Right hindlimb (tissue), 1 donor: ENCODE data around the gene LDLRAD4.
"Not testable (repeated sequence)": the region's sequence is repeated elsewhere in the genome, so short reads cannot be mapped to it uniquely, and the experiment has no call there.

Experiments
- DNase-seq: peaks from one replicate; pipeline ENCODE4 v3.0.0-alpha.2; 2018

LDLRAD4 gene

DNA sequence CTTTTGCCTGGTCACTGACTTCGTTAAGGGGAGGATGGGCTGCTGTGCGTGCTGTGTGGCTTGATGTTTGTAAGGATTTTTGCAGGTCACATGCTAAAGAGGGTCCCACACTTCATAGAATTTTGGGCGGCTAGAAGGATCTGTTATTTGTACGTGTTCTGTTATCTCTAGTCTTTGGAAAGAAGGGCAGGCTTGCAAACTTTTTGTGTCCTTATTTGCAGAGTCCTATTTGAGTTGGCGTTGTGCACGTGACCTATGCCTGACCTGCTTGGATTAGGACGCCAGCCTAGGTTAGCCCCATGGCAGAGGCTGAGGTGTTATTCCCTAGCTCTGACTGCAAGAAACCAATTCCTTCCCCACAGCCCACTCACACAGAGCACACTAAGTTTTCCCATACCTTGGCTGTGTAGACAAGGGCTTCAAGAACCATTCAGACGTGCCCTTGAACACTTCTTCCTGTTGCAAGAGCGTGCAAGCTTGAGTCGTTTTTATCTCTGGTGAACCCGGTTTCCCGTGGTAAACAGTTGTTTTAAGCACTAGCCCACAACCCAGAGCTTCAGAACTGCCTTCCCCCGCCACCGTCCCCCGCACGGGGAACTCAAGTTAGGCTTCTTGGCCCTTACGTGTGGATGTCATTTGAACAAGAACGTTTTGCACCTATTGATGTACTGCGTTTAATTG lies 94.6 kb downstream of the LDLRAD4 start:
- DNase-seq: no peak

- DNase-seq: no peak
Measured at GRCh38 chr18:13315000-13315399, 96.4 kb downstream of the LDLRAD4 start.

DNA sequence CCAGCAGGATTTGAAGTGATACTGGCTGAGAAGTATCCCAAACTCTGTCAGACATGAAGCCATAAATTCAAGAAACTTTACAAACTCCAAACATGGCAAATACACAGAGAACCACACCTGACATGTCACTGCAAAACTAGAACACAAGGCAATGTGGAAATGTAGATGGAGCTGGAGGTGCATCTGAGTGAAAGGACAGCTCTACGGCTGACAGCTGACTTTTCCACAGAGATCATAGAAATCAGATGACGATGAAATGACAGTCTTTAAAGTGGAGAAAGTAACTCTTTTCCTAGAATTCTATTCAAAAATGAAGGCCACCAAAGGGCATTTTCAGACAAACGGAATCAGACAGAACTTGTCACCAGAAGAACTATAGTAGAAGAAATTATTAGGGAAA lies 97.5 kb downstream of the LDLRAD4 start:
- no peak for DNase-seq

DNA sequence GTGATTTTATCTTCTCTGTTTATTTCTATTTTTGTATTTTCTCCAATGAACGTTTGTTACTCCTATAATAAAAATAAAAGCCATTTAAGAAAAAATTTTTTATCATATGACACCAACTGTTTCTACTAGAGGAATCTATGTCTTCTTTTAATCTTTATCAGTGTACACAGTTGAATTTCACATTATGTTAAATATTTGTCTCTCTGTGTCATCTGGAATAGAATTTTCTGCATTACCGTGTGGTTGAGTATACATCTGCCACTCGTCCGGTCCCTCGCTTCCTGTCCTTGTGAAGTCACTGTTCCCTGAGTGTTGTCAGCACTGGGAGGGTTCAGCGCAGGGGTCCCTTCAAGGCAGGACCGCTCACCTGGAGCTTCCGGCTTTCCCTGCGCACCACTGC lies 99.2 kb downstream of the LDLRAD4 start:
- DNase-seq: no peak

DNA sequence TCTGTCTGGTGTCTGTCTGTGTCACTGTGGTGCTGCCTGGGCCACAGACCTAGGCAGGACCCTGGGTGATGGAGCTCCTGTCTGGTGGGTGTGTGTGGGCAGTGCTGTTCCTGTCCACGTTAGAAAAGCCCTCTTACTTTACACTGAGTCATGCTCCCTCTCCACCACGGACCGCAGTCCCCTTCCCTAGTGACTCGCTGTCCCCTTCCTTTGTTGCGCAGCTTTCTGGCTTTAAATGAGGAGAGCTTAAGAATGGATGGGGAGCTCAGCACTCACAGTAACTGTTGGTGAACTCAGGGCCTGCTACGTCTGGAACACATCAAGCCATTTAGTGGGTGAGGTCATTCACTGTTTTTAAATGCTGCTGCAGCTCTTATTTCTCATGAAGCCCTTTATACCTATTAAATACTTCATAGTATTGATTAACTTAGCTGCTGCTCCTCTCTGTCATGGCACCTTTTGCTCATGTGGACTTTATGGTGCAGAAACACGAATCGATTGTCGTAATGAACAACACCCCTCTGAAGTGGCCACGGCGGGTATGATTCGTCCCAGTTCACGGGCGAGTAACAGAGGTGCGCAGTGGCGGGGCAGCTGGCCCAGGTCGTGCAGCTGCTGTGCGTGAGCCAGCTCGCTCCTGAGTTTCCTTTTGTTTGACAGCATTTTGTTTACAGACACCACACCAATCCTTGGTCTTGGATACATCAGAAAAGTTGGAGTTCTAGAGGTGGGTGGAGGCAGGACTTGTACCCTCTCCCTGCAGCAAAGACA lies 100.4 kb downstream of the LDLRAD4 start:
- no peak for DNase-seq

- DNase-seq: no peak
Measured at GRCh38 chr18:13319629-13320028, 101.1 kb downstream of the LDLRAD4 start.

GRCh38 chr18:13320096-13320495 lies 101.5 kb downstream of the LDLRAD4 start:
- no peak for DNase-seq

DNA sequence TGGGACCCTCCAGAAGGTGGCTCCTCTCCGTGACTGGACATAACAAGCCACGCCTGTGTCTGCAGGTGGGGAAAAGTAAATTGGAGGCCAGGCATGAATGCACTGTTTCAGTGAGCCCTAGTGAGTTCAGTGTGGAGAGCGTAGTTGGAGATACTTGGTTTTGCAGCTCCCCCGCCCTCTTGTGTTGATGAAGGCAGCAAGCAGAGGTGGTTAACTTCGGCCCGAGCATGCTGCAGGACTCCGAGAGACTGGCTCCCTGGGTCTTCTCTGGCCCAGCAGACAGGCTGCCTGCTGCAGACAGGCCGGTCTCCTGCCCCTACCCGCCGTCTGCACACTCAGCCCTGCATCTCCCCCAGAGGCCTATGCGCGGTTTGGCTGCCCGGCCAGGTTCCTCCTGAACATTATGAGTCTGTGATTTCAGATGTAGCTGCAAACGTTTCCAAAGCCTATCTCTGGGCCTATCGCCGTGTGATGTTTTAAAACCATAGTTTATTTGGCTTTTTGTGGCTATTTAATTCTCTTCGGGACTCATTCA lies 102.4 kb downstream of the LDLRAD4 start:
- DNase-seq: no peak

- DNase-seq: no peak
Measured at GRCh38 chr18:13321923-13322322, 103.4 kb downstream of the LDLRAD4 start.

DNA sequence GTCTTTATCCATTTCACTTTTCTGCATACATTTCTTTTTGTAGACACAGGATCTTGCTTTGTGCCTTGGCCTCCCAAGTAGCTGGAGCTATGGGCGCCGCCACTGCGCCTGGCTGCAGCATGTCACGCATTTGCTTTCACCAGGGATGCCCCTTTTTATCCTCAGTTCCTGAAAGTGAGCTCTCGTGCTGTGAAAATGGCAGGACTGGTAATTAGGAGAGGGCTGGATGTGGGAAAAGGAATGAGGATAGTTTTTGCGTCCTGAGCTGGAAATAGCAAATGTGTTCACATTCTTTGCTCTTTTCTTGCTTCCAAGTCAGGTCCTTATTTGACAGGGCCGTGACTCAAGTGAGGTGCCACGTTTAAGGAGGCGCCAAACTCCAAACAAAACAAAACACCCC lies 104.6 kb downstream of the LDLRAD4 start:
- no peak for DNase-seq

- no peak for DNase-seq
Measured at GRCh38 chr18:13324880-13325279, 106.3 kb downstream of the LDLRAD4 start.

GRCh38 chr18:13328213-13328612 lies 109.7 kb downstream of the LDLRAD4 start:
- DNase-seq: no peak

DNA sequence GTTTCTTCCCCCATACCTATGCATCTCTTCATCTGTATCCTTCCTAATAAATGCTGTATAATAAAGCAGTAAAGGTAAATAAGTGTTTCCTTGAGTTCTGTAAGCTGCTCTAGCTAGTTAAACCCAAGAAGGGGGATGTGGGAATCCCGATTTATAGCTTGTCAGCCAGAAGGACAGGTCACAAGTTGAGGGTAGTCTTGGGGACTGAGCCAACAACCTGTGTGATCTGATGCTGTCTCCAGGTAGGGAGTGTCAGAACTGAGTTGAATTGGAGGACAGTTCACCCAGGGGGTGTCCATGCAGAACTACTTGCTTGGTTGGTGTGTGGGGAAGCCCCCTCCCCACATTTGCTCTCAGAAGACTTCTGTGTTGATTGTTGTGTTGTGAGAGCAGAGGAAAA lies 112.4 kb downstream of the LDLRAD4 start:
- no peak for DNase-seq

GRCh38 chr18:13331846-13332245 lies 113.3 kb downstream of the LDLRAD4 start:
- DNase-seq: no peak

DNA sequence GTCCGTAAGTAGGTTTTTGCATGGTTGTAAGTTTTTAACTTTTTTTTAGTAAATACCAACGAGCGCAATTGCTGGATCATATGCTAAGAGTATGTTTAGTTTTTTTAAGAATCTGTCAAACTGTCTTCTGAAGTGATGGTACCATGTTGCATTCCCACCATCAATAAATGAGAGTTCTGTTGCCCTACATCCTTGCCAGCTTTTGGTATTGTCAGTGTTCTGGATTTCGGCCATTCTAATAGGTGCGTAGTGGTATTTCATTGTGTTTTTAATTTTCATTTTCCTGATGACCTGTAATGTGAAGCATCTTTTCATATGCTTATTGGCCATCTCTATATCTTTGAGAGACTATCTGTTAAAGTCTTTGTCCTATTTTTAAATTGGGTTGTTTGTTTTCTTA lies 114.3 kb downstream of the LDLRAD4 start:
- DNase-seq: no peak

DNA sequence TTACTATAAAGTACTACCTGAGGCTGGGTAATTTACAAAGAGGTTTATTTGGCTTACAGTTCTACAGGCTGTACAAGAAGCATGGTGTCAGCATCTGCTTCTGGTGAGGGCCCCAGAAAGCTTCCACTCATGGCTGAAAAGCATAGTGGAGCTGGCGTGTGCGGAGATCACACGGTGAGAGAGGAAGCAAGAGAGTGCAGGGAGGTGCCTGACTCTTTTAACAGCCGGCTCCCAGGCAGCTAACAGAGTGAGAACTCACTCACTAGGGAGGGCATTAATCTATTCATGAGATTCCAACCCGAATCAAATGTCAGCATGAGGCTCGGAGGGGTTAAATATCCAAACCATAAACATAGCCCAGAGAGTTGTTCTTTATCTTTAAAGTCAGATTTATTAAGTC lies 117.3 kb downstream of the LDLRAD4 start:
- no peak for DNase-seq

DNA sequence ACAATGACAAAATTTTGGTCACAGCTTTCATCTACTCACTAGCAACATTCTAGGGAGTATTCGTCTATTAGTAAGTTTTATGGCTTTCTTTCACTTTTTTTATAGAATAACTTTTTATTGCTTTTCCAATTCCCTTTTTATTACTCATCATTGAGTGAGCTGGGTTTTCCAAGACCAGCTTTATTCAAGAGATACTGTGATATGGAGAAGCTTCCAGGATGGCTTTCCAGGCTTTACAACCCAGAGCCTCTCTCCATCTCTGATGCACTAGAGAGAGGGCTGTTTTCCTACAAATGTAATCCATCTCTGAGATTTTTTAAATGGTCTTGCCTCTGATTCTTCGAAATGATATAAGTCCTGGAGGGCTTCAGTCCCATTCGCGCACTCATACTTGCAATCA lies 118.3 kb downstream of the LDLRAD4 start:
- DNase-seq: no peak

DNA sequence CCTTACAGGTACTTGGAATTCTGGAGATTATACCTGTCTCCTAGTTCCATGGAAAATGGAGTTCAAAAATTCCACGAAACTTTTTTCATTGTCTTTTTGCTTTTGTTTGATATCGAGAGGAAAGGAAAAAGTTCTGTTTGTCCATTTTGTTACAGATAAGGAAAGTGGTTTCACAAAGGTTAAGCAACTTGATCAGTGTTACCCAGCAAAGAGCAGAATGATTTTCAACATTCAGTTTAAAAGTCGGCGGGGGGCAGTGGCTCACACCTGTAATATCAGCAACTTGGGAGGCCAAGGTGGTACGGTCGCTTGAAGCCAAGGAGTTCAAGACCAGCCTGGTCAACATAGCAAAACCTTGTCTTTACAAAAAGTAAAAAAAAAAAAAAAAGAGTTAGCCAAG lies 118.8 kb downstream of the LDLRAD4 start:
- DNase-seq: no peak

GRCh38 chr18:13338318-13338717 lies 119.8 kb downstream of the LDLRAD4 start:
- no peak for DNase-seq

DNA sequence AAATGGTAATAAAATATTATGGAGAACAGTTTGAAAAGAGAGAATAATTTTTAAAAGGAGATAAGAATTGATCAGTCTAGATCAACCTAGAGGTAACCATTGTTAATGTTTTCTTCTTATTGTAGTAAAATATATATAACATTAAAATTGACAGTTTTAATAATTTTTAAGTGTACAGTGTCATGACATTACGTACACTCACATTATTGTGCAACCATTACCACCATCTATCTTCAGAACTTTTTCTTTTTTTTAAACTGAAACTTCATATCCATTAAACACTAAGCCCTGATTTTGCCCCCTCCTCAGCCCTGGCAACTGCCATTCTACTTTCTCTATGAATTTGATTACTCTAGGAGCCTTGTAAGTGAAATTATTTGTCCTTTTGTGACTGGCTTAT lies 121.1 kb downstream of the LDLRAD4 start:
- DNase-seq: no peak

GRCh38 chr18:13346449-13346848 lies 127.9 kb downstream of the LDLRAD4 start:
- not testable (repeated sequence) for DNase-seq

DNA sequence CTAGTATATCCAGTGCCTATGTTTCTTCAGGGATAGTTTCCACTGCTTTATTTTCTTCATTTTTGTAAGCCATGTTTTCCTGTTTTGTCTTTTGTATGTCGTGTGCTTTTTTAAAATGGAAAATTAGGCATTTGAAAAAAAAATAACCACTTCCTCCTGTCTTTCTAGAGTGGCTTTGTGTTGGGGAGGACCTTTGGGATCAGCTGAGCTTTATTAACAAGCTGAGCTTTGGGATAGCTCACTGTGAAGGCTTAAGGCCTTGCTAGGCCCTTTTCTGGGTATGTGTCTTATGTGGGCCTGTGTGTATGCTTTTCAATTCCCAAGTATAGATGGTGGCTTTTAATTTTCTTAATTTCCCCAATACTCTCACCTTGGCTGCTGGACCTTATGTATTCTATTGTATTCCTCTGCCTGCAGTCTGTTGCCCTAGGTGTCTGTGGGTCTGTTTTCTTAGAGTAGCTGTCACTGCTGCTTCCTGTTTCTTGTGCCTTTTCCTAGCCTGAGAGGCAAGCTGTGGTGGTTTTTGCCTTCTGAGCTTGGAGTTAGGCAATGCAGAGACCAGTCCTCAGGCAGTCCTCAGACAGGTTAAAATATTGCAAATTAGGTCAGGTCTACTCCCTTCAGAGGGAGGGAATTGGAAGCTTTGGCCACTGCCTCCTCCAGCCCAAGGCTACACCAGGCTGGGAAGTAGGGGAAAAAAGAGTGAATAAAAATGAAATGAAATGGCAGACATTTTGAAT lies 134.7 kb downstream of the LDLRAD4 start:
- DNase-seq: no peak

- DNase-seq: no peak
Measured at GRCh38 chr18:13354402-13354801, 135.8 kb downstream of the LDLRAD4 start.

GRCh38 chr18:13356032-13356431 lies 137.5 kb downstream of the LDLRAD4 start:
- no peak for DNase-seq
